Glomerular visceral epithelial cell (primary cell): ENCODE results near the gene EXOC2.
"Not testable (repeated sequence)": the region's sequence is repeated elsewhere in the genome, so short reads cannot be mapped to it uniquely, and the experiment has no call there.

Source experiments
- DNase-seq: peaks from one replicate; pipeline ENCODE4 v3.0.0-alpha.2; 2016; ENCODE audit errors: extremely low spot score

Gene EXOC2

DNA sequence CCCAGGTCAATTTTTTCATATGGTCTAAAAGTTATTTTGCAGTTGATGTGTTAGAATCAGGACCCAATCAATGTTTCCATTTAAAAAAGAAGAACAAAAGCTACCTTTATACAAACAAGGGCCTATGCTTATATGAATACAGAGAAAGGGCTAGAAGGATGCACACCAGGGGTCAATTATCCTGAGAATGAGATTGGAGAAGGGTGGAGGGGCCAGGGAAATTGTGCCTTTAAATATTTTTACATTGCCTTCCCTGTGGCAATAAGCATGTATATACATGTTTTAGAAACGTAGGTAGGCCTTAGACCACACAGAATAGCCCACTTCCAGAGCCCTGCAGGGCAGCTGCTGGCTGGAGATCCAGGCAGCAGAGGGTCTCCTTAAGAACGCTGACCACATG lies 12.7 kb downstream of the EXOC2 start:
- DNase-seq: no peak

DNA sequence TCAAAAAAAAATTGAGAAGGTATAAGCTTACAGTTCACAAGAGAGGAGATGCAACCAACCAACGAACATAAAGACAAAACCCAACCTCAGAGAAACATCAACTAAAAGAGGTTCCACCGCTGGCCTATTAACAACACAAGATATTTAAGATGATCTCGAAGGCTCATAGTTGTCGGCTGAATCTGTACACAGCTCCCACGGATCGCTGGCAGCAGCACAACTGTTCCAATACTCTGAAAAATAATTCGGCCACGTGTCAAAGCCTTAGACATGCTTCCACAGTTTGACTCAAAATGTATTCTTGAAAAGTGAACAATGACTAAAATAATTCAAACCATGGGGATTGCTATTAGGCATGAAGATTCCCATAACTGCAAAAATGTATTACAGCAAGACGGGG lies 13.7 kb downstream of the EXOC2 start:
- no peak for DNase-seq

DNA sequence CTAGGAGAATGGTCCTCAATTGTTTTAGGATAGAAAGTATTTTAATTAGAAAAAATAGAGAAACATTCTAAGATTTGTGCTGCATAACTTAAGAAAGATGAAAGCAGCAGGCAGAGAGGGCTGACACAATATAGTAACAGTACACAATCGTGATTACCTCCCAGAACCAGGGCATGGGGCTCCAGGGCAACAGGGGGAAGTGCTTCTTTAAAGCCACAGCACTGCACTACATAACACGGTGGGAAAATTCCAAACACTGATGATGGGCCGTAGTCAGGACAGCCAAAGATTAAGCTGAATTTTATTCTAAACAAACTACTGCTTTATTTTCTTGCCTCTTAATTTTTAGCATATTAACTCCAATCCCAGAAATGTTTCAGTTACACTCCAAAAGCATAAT lies 14.4 kb downstream of the EXOC2 start:
- DNase-seq: no peak

DNA sequence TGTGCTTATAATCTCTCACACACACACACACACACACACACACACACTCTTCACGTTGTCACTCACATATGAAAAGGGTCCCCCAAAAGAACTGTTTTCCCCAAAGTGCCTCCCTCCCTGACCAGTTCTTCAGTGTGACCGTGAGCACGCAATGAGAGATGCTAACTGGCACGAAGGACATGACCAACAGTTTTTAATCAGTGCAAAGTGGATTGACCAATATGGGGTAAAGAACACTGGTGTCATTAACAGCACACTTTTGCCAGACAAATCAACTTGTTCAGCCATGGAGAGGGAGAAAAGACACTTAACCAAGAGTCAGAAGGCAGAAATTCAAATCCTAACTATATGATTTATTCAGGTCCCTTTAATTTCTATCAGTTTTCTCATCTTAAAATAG lies 15.0 kb downstream of the EXOC2 start:
- no peak for DNase-seq

DNA sequence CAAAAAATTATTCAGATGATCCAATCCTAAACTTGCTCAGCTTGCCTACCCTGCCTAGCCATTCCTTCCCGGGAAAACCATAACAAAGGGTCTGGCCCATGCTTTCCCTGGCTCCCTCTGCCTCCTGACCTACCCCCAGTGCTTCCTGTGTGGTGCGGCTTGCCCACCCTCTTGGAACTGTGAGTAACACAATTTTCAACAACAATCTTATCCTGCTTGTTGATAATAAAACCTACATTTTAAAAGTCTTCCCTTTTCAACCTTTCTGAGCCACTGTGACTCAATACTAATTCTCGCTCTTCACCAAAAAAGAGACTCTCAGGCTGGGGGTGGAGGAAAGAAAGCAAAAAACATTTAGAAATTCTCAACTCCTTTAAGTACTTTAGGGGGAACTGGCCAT lies 18.0 kb downstream of the EXOC2 start:
- DNase-seq: no peak

DNA sequence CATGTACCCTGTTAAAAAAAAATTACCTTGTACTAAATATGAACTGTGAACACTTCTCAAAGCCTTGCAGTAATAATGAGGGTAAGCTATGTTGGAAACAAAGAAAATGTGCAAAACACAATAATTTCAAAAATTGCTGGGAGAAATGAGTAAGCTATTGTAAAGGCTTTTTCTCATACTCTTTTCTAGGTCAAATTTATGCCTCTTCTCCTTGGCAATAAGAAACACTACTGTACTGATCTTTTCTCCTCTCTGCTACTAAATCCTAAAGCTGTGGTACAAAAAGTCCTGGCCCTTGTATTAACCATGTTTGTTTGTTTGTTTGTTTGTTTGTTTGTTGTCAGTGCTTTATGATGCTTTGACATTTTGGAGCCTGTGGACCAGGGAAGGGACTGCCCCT lies 18.5 kb downstream of the EXOC2 start:
- no peak for DNase-seq

DNA sequence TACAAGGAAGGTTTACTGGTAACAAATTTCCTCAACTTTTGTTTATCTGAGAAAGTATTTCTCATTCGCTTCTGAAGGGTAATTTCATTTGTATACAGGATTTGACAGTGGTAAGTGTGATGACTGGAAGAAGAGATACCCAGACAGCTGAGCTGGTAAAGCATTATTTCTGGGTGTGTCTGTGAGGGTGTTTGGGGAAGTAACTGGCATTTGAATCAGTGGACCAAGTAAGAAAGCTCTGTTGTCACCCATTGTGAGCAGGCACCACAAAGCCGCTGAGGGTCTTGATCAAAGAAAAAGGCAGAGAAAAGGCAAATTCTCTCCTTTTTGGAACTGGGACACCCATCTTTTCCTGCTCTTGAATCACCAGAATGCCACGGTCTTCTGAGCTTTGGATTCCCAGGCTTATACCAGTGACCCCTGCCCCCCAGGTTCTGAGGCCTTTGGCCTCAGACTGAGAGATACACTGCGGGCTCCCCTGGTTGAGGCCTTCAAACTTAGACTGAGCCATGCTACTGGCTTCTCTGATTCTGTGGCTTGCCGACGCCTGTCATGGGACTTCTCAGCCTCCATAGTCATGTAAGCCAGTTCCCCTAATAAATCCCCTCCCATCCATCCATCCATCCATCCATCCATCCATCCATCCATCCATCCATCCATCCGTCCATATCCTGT lies 25.5 kb downstream of the EXOC2 start:
- DNase-seq: no peak

DNA sequence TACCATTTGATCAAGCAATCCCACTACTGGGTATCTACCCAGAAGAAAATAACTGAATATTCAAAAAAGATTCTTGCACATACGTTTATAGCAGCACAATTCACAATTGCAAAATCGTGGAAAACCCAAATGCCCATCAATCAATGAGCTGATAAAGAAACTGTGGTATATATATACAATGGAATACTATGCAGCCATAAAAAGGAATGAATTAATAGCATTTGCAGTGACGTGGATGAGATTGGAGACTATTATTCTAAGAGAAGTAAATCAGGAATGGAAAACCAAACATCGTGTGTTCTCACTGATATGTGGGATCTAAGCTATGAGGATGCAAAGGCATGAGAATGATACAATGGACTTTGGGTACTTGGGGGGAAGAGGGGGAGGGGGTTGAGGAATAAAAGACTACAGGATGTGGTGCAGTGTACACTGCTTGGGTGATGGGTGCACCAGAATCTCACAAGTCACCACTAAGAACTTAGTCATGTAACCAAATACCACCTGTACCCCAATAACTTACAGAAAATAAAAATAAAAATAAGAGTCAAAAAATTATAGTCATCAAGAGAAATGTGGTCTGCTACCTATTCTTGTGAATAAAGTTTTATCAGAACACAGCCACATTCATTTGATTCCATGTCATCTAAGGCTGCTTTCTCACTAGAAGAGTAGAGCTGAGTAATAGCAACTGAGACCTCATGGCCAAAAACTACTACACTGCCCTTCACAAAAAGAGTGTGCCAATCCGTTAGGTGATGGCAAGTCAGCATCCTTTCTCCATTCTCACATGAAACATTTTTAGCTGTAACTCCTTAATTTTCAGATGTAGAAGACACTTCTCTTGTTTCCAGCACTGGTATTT lies 27.3 kb downstream of the EXOC2 start:
- DNase-seq: no peak

DNA sequence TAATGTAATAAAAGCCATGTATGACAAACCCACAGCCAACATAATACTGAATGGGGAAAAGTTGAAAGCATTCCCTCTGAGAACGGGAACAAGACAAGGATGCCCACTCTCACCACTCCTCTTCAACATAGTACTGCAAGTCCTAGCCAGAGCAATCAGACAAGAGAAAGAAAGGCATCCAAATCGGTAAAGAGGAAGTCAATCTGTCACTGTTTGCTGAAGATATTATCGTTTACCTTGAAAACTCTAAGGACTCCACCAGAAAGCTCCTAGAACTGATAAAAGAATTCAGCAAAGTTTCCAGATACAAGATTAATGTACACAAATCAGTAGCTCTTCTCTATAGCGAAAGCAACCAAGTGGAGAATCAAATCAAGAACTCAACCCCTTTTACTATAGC lies 29.2 kb downstream of the EXOC2 start:
- DNase-seq: not testable (repeated sequence)

DNA sequence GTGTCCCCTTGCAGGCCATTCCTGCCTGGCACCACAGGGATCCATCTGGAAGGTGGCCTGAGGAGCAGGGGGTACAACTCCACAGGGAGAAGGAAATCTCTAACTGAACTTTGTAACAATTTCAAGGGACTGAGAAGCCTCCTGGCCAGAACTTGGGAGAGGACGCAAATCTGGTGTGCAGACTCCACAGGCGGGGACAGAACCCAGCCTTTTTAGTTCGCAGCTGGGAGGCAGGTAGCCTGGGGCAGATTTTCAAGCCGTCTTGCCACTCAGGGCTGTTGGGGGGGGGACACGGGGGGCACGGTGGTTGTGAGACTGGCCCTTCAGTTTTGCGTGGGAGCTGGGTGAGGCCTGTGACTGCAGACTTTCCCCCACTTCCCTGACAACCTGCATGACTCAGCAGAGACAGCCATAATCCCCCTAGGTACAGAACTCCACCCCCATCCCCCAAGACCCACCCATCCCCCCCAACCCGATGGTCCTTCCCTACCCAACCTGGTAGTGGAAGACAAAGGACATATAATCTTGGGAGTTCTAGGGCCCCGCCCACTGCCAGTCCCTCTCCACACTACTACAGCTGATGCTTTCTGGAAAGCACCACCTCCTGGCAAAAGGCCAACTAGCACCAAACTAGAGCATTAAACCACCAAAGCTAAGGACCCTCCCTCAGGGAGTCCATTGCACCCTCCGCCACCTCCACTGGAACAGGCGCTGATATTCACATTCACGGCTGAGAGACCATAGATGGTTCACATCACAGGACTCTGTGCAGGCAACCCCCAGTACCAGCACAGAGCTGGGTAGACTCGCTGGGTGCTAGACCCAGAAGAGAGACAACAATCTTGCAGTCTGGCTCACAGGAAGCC lies 33.0 kb downstream of the EXOC2 start:
- DNase-seq: no peak

DNA sequence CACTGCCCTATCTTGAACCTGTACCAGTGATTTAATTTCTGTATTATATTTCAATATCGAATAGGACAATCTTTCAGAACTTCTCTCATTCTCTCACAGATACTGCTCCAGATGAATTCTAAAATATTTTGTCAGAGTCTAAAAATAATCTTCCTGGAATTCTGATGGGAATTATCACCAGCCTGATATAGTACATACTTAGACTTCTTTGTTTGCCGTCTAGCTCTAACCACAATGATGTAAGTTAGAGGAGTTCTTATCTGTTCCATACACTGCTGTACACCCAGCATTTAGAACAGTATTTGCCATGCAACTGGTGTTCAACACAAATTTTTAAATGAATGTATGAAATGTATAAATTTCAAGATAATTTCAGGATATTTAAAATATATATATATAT lies 34.7 kb downstream of the EXOC2 start:
- no peak for DNase-seq

DNA sequence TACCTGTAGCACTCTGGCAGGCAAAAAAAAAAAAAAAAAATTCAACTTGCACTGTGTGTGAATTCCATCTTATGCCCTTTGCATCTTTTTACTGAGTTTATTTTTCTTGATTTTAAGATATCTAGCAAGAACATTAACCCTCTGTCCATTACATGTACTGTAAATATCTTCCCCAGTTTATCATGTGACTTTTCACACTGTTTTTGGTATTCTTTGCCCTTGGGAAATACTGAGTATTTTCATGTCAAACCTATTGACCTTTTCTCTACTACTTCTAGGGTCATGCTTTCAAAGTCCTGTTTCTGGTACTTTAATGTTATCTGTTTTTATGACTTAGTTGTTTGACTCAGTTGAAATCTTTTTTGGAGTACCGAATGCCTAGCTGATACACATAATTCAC lies 35.2 kb downstream of the EXOC2 start:
- no peak for DNase-seq

DNA sequence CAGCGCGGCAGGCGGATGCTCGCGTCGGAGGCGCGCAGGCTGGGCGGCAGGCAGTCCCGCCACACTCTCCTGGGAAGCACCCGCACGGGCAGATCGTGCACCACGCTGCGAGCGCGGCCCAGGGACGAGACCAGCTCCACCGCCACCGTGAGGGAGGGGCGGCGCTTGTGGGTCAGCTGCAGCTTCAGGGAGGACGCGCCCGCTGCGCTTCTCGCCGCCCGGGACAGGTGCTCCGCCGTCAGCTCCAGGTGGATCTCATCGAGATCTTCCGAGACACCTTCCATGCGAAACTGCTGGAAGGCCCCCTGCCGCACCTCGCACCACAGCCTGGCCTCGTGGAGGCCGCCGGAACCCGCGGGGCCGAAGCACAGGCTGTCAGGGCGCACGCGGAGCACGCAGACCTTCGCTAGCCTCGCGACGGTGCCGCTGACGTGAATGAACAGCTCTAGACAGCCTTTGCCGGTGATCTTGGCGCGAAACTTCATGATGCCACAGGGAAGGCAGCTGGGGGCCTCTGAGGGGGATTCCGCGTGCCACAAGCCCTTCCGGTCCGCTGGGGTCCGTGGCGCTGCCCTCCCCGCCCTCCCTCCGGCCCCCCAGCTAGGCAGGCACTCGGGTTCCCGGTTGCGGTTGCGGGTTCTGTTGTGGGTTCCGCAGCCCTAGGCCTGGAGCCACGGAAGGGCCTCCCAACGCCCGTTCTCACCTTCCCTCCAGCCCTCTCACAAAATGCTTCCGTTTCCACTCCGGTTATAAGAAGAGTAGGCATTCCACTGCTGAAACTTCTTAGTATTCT lies 36.3 kb downstream of the EXOC2 start, which contains the start of gene HUS1B:
TSS of gene HUS1B (minus strand) at position 641 of the 793 bp plus-strand sequence. CDS start at position 485, 156 bp downstream.
- DNase-seq: no peak

DNA sequence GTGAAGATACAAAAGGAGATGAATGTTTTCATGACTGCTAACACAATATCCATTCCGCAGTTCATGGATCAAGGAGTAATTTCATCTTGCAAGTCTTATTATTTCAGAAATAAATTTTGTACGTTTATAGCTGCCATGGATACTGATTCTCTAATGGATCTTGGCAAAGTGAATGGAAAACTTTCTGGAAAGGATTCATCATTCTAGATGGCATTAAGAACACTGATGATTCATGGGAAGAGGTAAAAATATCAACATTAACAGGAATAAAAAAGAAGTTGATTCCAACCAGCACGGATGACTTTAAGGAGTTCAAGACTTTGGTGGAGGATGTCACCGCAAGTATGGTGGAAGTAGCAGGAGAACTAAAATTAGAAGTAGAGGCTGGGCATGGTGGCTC lies 38.8 kb downstream of the EXOC2 start:
- no peak for DNase-seq

DNA sequence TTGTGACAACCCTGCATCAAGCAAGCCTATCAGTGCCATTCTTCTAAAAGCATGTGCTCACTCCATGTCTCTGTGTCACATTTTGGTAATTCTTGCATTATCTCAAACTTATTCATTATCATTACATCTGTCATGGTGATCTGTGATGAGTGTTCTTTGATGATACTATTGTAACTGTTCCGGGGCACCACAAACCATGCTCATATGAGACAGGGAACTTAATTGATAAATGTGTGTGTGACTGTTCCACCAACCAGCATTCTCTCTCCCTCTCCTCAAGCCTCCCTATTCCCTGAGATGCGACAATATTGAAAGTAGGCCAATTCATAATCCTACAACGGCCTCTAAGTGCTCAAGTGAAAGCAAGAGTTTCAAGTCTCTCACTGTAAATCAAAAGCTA lies 40.1 kb downstream of the EXOC2 start:
- no peak for DNase-seq

DNA sequence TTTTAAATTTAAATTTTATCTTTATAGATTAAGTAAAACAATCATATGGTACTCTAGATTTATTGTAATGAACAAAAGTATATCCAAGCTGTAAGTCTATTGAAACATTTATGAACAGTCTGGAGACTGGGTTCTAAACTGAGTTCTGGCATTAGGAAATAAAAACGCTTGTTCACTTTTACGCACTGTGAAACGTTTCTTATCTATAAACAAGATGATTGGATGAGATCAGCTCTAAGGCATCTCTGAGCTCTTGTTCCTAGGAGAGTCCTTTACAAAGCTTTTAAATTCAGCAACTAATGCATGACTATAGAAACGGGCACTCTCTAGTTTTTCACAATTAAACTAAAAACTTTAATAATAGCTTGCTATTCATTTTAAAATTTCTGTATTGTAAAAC lies 42.8 kb downstream of the EXOC2 start:
- DNase-seq: no peak

DNA sequence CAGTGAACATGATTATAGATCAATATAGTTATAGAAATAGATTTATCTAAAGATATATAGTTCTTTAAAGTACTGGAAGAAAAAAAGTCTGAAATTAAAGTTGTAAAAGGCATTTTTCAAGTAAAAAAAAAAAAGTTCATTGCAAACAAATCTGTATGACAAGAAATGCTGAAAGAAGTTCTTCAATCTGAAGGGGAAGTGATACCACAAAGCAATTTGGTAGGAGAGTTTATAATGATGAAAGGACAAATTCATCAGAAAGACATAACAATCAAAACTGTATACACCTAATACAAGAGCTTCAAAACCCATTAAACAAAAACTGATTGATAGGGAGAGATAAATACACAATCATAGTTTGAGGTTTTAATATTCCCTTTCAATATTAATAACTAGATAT lies 50.1 kb downstream of the EXOC2 start:
- no peak for DNase-seq

DNA sequence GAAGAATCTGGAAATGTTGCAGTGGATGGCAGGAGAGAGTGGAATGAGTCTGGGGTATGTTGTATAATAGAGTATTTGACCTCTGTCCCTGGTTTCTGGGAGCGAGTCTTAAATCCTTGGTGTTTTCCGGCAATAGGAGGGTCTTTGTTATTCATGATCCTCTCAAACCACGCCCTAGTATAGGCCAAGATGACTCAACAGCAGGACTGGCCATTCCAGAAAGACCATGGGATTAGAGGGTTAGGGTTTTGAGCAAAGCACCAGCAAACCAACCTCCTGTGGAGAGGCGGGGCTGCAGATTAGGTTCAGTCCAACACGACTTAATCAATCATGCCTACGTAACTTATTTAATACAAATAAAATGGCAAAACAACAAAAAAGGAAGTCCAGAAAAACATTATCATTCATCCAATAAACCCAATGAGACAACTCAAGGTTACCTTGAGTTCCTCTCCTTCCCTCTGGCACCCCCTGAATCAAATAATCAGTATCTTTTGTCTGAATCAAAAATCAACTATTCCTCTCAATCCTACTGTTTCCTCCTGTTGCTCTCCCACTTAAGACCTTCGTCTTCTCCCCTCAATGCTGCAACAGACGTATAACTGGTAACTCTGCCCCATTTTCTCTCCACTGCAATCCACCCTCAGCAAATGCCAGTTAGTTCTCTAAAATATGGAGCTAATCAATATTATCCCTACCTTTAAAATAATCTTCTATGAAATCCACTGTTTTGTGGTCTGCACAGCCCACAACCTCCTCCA lies 51.5 kb downstream of the EXOC2 start:
- no peak for DNase-seq

DNA sequence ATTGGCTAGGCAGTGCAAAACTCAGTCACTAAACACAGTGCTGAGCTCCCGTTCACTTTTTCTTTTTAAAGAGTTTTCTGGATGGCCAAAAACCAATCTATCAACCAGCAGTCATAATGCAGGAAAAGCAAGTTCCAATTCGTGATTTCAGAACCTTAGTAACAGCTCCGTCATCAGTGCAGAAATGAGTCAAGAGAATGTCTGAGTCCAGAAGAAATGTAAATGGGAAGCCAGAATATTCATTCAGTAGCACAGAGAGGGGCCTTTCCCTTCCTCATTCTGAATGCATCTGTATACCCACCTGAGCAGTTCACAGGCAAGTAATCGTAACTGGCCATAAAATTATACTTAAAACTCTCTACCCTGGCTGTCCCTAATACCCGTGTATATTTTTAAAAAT lies 56.5 kb downstream of the EXOC2 start:
- DNase-seq: no peak

DNA sequence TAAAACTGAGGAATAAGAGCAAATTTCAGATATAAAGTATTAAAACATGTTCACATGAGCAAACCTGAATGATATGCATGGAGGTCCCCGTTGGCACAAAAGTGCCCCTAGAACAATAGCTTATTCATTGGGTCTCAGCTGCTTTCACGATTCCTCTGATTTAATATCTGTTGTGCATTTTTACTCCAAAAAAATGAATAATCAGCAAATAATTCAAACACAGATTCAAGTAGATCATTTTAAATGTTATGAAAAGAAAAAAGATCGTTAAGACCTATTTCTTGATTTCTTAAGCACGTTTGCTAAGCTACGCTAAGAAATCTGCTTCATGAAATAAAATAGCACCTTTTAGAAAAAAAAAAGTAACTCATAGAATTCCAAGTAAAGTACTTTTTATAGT lies 57.7 kb downstream of the EXOC2 start:
- DNase-seq: no peak

DNA sequence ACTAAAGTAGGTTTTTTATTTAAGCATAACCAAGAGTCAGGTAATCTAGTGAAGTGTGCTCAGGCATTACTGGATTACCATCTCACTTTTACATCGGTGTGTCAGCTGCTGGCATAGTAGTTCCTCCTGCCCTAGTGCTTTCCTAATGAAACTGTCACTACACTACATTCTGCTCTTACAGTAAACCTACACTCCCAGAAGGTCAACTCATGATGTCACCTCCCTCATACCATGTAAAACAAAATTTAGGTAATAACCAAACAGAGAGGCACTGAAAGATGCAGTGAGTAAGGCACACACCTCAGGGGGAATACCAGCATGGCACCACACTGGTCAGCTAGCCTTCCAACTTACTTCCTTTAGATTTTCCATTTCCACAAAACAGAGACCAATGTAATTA lies 59.3 kb downstream of the EXOC2 start:
- DNase-seq: no peak
